Right lobe of liver (tissue), 4 donors: ENCODE results near the gene KRT13.

Source experiments
- CTCF ChIP-seq, 4 donors: fragments of 200-600 bp in 3 of 4; fragments of 450-650 bp in 1 of 4; IDR thresholded peaks; one replicate each; pipeline versions ENCODE4 v1.5.1 to v1.8.0; 2016 to 2022; ENCODE audit warnings: antibody characterized with exemption in 4 of 4, mild to moderate bottlenecking in 2 of 4
- POLR2A ChIP-seq: fragments of 450-650 bp; IDR thresholded peaks from one replicate; pipeline ENCODE4 v1.6.1; 2017; ENCODE audit warnings: antibody characterized with exemption, mild to moderate bottlenecking
- donor health status: DM: no; HTN: no; CAD: no.
- donor health status: DM: no; HTN: no; CAD: no.
- donor health status: DM: no; HTN: yes; CAD: no.

GRCh38 chr17:41503202-41503601, 2.2 kb downstream of the KRT13 start:
- no peak for TF ChIP-seq POLR2A
- no peak for TF ChIP-seq CTCF (IDR thresholded peaks at IDR 0.05)
